NCI-H524 (cell line): ENCODE data around the gene SYNJ2.
"Not testable (repeated sequence)": the region's sequence is repeated elsewhere in the genome, so short reads cannot be mapped to it uniquely, and the experiment has no call there.

Experiments used
- DNase-seq, 2 experiments: peaks; one replicate each; lab custom pipeline; 2025; lab: John Stamatoyannopoulos, UW

The SYNJ2 gene

GRCh38 chr6:157981395-157982101 is at the start of gene SYNJ2:
SYNJ2 (plus strand) TSS chr6:157981863; CDS start chr6:157981962, 99 bp downstream.
- DNase-seq, result peak; percentile 39 to 61

- no peak for DNase-seq
Observed at GRCh38 chr6:157935786-157936185, 45.9 kb upstream of the SYNJ2 start.

- no peak for DNase-seq
Observed at GRCh38 chr6:157937318-157937717, 44.3 kb upstream of the SYNJ2 start.

- no peak for DNase-seq
Observed at GRCh38 chr6:157937916-157938315, 43.7 kb upstream of the SYNJ2 start.

- DNase-seq, result not testable (repeated sequence)
Observed at GRCh38 chr6:157940375-157941036, 41.2 kb upstream of the SYNJ2 start.

GRCh38 chr6:157941101-157941863 is 40.4 kb upstream of the SYNJ2 start:
- DNase-seq, result no peak

- DNase-seq, result no peak
Observed at GRCh38 chr6:157942351-157942750, 39.3 kb upstream of the SYNJ2 start.

- DNase-seq, result no peak
Observed at GRCh38 chr6:157943249-157943963, 38.3 kb upstream of the SYNJ2 start.

GRCh38 chr6:157943964-157944283 is 37.7 kb upstream of the SYNJ2 start:
- DNase-seq, result no peak

GRCh38 chr6:157944983-157945931 is 36.4 kb upstream of the SYNJ2 start:
- no peak for DNase-seq

GRCh38 chr6:157946053-157946617 is 35.5 kb upstream of the SYNJ2 start:
- DNase-seq, result no peak

- peak; percentile 25 to 62 for DNase-seq
Observed at GRCh38 chr6:157946865-157947532, 34.7 kb upstream of the SYNJ2 start.

GRCh38 chr6:157950899-157951298 is 30.8 kb upstream of the SYNJ2 start:
- DNase-seq, result not testable (repeated sequence)

GRCh38 chr6:157951828-157952227 is 29.8 kb upstream of the SYNJ2 start:
- DNase-seq, result no peak

- DNase-seq, result no peak
Observed at GRCh38 chr6:157952861-157953351, 28.8 kb upstream of the SYNJ2 start.

GRCh38 chr6:157953580-157954091 is 28.0 kb upstream of the SYNJ2 start:
- no peak for DNase-seq

GRCh38 chr6:157954150-157955117 is 27.2 kb upstream of the SYNJ2 start:
- DNase-seq, result peak in 1 of 2 experiments; percentile 29

GRCh38 chr6:157955675-157956074 is 26.0 kb upstream of the SYNJ2 start:
- DNase-seq, result no peak
